ENCODE data around the gene ABLIM1.

The ABLIM1 gene

GRCh38 chr10:114643158-114643557 is 14.9 kb downstream of the ABLIM1 start:
- no peak for DNase-seq

DNA sequence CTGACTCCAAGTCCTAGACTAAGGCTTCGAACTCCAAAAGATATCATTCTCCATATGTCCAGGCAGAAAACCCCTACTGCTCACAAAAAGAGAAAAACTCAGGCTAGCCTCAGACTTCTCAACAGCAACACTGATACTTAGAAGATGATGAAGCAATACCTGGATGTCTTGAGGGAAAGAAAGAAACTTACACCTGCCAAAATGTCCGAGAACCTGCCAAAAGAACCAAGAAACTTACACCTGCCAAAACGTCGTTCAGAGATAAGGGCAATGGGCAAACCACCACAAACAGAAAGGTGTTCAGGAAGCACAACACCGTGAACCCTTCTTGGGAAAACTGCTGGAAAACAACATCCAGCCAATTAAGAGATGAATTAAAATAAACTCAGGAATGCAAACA is 15.3 kb downstream of the ABLIM1 start:
- DNase-seq: no peak

GRCh38 chr10:114638821-114639625 is 19.1 kb downstream of the ABLIM1 start:
- DNase-seq: no peak

DNA sequence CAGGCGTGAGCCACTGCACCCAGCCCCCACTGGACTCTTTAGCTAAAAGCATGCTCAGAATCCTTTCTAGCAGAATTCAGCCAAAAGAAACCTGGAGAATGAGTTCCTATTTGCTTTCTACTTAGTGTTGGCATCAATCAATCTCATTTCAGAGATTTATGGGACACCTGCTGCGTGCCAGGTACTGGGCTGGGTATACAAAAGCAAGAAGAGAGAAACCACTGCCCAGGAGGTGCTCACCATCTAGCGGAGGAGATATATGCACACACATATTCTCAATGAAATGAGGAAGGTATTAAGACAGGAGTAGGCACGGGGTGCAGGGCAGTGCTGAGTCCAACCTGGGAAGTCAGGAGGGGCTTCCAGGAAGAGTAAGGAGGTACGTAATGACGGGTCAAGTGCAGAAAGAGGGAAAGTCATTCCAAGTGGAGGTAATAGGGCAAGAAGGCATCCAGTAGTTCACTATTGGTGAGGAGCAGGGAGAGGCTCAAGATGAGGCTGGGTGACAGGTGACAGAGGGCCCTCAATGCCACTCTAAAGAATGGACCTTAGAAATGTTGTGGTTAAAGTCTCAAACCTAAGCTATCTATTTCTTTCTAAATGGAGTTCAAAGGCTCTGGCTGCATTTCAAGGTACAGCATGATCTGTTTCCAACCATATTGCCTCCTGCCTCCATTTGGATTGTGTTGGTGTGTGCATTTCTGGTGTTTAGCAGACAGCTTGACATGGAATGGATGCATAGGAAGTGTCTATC is 22.1 kb downstream of the ABLIM1 start:
- DNase-seq: no peak

GRCh38 chr10:114635101-114635500 is 23.0 kb downstream of the ABLIM1 start:
- no peak for DNase-seq

DNA sequence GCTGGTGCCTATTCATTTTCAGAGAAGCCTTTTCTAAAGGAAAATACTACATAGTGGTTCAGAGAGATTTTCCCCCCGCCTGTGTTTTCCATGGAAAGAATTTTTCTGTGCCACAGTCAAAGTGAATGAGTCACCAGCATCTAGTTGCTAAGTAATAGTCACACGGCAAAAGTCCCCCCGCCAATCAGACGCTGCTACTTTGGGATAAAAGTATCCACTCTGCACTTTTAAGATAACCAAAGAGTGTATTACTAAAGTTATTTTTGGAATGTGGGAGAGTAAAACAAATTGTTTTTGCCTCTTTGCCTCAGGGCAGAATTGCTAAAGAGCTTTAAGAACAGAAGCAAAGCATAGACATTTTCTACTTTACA is 23.5 kb downstream of the ABLIM1 start:
- DNase-seq: no peak

DNA sequence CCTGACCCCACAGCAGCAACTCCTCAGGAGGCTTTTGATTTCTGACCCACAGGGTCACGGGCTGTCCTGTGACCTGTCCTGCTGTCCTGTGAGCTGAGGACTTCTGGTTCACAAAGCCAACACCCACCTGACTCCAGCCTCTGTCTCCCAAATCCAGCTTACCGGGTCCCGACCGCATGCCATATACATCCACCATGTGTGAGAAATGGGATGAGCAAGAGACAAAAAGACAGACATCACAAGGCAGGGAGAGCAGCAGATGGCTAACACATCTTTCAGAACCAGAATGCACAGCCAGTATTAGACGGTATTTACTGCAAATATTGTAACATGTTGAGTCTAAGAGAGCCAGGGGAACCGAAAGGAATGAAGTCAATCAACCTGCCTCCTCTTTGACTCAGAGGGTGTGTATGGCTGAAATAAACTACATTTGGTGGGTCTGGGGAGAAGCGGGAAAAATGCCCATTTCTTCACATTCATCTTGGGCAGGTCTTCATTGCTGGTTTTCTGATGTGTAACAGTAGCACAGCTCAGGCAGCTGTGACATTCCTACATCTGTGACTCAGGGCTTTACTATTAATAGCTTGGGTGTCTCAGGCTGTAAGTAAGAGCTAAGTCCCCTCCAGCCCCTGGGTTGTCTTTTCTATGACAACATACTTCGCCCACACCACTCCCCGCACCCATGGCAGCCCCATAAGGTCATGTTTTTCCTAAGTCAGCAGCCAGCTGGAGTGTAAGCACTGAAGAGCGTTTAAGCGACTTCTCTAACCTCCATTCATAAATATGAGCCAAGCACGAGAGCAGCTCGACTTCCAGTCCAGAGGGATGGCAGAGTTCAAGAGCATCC is 25.0 kb downstream of the ABLIM1 start:
- DNase-seq: no peak

DNA sequence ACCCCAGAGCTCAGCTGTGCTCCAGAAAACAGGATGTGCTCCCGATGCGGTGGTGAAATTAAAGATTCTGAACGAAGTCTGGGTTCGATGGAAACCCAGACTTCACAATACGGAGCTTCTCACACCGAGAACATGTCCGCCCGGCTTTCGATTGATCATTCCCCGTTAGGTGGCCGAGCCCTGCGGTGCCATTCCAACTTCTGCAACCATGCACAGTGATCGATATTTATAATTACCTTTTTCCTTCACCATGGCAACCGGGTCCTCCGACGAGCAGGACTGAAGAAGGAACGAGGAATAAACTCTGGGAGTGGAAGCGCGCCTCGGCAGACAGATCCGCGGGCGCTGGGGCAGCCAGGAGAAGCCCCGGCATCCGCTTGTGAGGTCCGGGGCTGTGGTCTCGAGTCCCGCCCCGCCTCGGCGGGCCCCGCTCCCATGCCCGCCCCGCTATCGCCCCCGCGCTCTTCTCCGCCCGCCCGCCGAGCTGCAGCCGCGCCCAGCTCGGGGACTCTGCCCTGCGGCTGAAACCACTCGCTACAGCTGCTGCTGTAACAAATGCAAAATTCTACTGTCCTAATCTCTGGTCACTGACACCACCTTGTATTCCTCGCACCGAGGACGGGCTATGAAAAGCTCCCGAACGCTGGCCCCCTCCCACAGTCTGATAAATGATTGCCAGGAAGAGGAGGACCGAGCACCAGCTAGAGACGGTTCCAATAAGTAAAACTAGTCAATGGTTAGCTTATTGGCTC is 26.2 kb downstream of the ABLIM1 start:
- peak in 1 of 2 experiments; percentile 6 for DNase-seq

DNA sequence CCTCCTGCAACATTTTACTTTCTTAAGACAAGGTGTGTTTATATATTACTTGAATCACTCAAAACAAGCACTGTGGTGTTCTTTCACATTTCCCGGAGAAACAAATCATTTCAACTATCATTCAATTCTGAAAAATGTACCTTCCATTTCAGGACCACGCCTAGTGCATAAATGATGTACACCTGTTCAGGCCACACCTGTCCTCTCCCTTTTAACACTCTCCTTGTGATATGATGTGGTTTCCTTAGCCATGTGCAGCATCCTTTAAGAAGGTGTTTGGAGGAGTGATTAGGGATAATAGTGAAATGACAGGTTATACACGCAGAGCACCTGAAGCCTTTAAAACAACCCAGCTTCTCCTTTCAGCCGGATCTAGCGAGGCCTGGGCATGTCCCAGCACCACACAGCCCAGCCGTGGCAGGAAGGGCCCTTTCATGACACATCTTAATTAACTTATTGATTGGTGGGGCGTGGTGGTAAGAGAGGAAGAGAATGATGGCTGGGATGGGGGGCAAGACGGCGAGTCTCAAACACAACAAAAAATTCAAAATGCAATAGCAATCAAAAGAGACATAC is 26.9 kb downstream of the ABLIM1 start:
- DNase-seq: no peak

DNA sequence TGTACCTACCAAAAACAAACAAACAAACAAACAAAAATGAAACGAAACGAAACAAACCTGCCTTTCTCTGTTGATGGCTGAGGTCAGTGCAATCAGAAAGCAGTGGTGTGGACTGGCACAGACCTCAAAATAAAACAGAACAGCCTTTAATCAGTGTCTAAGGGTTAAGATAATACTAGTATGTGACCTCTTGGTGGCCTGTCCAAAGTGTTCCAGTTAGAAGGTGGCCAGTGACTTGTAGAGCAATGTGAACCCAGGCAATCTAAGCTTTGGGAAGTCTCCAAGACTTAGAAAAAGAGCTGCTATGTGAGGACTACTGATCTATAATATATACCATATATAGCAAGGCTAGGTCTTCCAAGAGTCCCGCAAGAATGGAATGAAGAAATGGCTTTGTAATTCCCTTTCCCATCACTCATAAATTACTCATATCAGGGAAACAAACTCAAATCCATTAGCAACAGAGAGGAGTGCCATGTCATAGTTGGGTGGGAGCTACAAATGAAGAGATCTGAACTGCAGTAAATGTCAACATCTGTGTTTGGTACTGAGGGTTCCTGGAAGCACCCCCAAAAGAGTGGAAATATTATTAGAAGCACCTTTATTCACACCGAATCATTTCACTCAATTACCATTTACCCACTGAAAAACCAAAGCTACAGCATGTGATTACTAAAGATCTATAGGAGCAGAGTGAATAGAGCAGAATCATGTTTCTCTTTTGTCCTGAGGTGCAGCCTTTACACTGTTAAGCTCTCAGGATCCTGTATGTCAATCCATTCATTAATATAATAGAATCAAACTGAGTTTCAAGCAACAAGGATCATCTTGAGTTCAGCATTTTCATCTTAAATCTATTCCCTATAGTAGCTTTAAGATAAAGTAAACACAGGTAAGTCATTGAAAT is 28.0 kb downstream of the ABLIM1 start:
- no peak for DNase-seq

- DNase-seq: no peak
Observed at GRCh38 chr10:114629083-114629823, 28.8 kb downstream of the ABLIM1 start.

DNA sequence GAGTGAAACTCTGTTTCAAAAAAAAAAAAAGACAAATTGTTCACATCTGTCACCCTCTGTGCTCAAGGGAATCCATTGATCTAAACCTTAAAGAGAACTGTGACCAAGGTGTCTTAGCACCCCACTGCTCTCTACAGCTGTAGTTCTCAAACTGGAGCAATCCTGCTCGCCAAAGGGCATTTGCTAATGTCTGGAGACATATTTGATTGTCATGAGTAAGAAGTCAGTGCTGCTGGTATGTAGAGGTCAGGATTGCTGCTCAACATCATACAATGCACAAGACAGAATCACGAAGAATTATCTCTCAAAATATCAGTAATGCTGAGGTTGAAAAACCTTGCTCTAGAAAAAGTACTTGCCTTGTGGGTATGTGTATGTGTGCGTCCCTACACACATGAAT is 30.0 kb downstream of the ABLIM1 start:
- DNase-seq: no peak

DNA sequence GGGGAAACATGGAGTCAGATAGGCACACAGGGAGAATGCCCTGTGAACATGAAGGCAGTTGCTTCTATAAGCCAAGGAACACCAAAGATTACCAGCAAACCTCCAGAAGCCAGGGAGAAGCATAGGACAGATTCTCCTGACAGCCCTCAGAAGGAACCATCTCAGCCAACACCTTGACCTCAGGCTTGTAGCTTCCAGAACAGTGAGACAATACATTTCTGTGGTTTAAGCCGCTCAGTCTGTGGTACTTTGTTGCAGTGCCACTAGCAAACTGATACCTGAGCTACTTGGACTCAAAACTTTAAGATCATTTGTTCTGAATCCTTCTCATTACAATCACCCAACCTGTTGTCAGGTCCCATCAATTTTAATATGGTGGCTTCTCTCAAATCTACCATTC is 31.2 kb downstream of the ABLIM1 start:
- DNase-seq: no peak

DNA sequence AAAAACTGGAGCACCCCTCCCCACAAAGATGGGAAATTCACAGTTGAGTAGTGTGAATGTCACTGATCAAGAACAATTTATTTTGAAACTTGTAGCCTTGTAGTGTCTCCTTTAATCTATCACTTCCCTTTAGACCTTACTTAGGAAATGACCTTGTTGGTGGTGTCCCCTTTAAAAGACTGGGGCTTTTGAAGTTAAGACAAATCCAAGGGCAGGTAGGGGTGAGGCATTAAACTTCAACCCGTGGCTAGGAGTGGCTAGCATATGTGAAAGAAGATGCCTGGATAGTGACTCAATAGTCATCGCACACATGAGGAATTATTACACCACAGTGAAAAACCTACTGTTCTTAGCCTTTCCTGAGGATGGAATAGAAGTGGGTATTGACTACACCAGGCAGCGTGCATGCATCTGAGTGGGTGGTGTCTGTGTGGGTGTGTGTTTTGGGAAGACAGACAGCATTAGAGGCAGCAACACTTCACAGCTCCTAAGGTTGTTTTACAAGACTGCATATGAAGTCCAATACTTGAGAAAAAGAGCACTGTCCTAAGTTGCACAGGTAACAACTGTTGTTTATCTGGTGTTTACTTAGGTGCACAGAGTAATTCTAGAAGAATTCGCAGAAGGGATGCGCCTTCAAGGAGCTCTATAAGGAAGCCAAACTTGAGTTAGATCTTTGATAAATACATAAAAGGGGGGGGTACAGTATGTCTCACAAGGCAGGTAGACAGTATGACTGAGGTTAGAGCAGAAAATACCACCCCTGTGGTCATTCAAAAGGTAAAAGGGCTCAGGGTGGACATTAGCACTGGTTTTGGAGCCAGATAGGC is 32.9 kb downstream of the ABLIM1 start:
- no peak for DNase-seq

- DNase-seq: no peak
Observed at GRCh38 chr10:114624422-114624821, 33.7 kb downstream of the ABLIM1 start.

DNA sequence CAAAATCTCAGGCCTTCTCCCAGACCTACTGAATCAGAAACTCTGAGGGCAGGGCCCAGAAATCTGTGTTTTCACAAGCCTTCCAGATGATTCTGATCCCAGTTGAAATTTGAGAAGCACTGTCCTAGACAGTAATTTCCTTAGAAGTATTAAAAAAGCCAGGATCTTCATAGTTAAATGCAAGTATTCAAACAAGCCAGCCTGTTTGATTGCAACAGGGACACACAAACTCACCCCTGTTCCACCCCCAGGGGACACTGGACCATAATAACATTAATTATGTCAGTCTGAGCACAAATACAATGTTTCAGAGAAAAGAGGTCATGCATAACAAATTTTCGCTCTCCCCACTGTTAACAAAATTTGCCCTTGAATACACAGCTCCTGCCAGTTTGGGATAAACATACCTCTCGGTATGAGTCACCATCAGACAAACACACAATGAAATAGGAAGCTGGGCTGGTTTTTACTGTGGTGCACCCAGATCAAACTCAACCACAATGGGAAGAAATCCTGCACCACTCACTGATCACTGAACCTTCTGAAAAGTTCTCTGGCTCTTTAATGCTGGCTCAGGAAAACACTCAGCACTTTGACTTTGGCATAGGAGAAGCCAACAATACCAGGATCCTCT is 34.3 kb downstream of the ABLIM1 start:
- DNase-seq: no peak

- no peak for DNase-seq
Observed at GRCh38 chr10:114623155-114623554, 34.9 kb downstream of the ABLIM1 start.

DNA sequence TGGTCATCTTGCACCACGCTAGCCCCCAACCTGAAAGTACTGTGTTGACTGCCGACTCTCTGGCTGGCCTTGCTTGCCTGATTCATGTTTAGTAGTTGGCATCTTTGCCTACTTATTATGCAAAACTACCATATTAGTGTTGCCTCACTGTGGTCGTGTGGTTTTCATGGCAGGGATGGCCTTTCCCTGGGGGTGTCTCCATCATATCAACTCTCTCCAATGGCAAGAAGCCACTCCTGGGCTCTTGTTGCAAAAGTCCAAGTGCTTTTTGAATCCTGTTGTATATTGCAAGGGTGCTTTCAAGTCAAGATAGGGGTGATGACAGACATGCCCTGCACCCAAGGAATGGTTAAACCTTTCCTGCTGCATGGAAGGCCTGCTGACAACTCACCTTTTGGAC is 39.4 kb downstream of the ABLIM1 start:
- DNase-seq: no peak

DNA sequence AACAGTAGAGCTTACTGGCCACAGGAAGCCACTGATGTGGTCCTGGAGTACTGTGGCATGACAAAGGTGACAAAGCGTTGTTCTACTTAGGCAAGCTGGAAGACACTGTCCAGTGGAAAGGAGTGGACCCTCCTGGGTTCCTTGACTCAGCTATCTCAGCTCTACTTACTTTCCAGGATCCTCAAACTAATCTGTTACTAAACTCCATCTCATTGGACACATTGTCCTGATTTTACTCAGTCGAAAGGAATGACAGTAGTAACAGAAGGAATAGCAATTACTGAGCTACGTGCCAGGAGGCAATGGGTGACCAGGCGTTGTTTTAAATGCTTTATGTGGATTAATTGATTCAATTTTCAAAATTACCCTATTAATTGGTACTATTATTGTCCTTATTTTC is 41.6 kb downstream of the ABLIM1 start:
- no peak for DNase-seq

Measured in activated CD4-positive, alpha-beta T cell treated with anti-CD3 and anti-CD28 coated beads, Interleukin-2, amount 50 U/mL, for 4 hours (primary cell).